ENCODE data around the gene C1D.
"Not testable (repeated sequence)": the region's sequence is repeated elsewhere in the genome, so short reads cannot be mapped to it uniquely, and the experiment has no call there.

The C1D gene

DNA sequence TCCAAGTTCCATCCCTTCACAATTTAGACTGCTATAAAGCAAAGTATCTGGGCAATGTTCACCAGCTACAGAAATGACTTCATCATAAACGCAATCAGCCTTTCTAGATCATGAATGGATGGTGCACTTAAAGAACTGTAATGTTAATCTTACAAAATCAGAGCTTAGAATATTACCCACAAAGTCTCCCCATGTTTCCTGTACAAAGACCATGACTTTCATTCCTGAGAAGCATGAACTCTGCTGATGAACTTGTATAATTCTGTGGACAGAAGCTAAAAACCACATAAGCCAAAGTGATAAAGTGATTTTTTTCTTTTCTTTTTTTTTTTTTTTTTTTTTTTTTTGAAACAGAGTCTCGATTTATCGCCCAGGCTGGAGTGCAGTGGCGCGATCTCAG is 53.3 kb downstream of the C1D start:
- FAIRE-seq (no peak), DNase-seq (ENCODE audit: insufficient read length, low spot score) (no peak)

DNA sequence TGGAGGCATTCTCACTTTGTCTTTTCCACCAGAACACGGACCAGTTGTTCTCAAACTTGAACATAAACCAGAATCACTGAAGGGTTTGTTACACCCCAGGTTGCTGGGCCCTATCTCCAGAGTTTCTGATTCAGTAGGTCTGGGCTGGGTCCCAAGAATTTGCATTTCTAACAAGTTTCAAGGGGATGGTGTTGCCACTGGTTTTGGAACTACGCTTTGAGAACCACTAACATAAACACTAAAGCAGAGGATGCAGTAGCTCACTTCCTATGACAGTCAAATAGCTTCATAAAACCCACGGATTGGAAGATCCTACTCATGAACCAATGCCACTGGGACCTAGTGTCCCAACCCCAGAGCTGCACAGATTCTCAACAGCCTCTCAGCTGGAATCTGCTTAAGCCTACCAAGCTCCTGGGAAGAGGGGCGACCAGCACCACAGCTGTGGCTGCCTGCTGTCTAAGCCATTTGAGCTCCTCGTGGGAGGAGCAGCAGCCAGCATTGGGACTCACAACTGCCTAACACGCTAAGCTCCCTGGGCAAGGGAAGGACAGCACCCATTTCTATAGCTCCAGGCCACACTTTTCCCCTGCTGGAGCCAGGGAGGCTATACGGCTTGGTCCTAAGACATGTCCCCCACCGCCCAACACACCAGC is 62.5 kb downstream of the C1D start:
- no peak for FAIRE-seq
- DNase-seq (ENCODE audit: insufficient read length, low spot score): no peak

GRCh38 chr2:67999332-67999731 is 63.5 kb downstream of the C1D start:
- DNase-seq (ENCODE audit: insufficient read length, low spot score) (no peak), FAIRE-seq (no peak)

GRCh38 chr2:67997903-67998302 is 64.9 kb downstream of the C1D start:
- DNase-seq (ENCODE audit: insufficient read length, low spot score) (no peak), FAIRE-seq (no peak)

- no peak for FAIRE-seq
- DNase-seq (ENCODE audit: insufficient read length, low spot score): peak; percentile 48
Observed at GRCh38 chr2:67997528-67997900, 65.3 kb downstream of the C1D start.

DNA sequence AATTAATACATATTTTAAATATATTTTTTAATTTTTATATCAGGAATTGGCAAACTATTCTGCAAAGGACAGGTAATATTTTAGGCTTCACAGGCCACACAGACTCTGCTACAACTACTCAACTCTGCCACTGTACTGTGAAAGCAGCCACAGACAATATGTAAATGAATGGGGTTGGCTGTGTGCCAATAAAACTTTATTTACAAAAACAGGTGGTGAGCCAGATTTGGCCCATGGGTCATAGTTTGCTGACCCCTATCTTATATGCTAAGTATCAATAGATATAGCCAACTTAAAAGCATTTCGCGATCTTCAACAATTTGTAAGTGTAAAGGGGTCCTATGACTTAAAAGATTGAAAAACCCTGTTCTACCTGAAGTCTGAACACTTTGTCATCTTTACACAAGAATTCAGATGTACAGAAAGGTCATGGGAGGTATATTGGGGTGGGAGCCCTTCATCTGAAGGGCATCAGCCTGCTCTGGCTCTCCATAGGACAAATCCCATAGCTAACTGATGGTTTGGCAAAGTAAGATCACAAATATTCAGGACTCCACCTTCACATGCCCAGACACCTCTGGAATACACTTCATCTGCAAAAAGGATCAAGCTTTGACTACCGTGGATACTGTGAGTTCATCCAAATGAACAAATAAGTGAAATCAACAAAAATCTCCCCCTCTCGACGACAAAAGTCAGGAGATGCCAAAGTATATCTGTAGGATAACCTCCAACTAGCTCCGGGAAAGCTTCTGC is 65.9 kb downstream of the C1D start:
- FAIRE-seq (no peak), DNase-seq (ENCODE audit: insufficient read length, low spot score) (no peak)

GRCh38 chr2:67994716-67995115 is 68.1 kb downstream of the C1D start:
- FAIRE-seq (no peak), DNase-seq (ENCODE audit: insufficient read length, low spot score) (no peak)

DNA sequence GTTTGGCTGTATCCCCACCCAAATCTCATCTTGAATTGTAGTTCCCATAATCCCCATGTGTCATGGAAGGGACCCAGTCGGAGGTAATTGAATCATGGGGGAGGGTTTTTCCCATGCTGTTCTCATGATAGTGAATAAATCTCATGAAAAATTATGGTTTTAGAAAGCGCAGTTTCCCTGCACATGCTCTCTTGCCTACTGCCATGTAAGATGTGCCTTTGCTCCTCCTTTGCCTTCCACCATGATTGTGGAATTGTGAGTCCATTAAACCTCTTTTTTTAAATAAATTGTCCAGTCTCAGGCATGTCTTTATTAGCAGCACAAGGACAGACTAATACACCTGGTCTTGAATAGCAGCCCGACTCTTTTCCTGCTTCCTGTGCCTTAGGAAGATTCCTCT is 68.7 kb downstream of the C1D start:
- not testable (repeated sequence) for FAIRE-seq; DNase-seq (ENCODE audit: insufficient read length, low spot score)

DNA sequence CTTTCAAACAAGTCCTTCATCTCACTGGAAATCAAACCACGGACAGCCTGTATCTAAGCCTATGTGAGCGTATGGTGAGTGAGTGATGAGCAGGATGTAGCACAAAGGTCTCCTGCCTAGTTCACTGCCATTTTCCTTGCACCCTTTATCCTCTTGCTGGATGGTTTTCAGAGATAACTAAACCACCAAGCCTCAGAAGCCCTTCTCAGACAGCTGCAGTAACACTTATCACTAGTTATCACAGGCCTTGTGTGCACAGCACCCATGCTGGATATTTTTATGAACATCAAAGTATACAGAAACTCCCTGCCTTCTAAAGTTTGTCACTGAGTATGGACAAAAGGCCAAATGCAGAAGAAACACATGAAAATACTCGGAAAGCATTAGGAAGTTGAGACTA is 69.5 kb downstream of the C1D start:
- no peak for FAIRE-seq
- no peak for DNase-seq (ENCODE audit: insufficient read length, low spot score)

DNA sequence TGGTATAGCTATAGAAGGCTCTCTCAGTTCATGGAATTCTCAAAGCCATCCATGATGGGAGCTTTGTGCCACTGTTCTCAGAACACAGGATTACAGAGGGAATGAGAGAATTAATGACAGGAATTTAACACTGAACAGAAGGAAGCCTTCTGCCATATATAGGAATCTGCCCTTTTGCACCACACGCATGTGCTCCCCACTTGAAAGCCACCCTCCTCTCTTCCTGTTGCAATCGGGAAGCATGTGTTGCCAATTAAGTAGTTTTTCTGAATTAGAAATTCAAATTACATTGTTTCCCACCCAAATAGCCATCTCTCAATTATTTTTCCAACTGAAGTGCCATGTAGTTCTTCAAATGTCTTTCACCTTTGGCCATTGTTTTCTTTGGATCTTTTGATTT is 71.3 kb downstream of the C1D start:
- FAIRE-seq: no peak
- DNase-seq (ENCODE audit: insufficient read length, low spot score): no peak
